HG02571 (cell line): ENCODE data around the gene GTF2A1.
"Not testable (repeated sequence)": the region's sequence is repeated elsewhere in the genome, so short reads cannot be mapped to it uniquely, and the experiment has no call there.

Experiments used
- ATAC-seq: cut with Tn5 transposase; IDR thresholded peaks from one replicate; pipeline ENCODE4 v1.9.1; 2021; ENCODE audit warnings: mild to moderate bottlenecking, moderate library complexity; ENCODE audit not compliant: unreplicated experiment

Gene GTF2A1

DNA sequence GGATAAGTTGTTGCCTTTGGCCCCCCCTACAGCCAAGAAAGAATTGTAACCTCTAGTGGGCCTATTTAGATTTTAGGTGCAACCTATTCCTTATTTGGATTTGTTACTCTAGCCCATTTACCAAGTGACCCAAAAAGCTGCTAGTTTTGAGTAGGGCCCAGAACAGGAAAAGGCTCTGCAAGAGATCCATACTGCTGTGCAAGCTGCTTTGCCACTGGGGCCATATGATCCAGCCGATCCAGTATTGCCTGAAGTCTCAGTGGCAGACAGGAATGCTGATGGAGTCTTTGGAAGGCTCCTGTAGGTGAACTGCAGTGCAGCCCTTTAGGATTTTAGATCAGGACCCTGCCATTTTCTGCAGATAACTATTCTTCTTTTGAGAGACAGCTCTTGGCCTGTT is 12.9 kb upstream of the GTF2A1 start:
- ATAC-seq, result no peak

DNA sequence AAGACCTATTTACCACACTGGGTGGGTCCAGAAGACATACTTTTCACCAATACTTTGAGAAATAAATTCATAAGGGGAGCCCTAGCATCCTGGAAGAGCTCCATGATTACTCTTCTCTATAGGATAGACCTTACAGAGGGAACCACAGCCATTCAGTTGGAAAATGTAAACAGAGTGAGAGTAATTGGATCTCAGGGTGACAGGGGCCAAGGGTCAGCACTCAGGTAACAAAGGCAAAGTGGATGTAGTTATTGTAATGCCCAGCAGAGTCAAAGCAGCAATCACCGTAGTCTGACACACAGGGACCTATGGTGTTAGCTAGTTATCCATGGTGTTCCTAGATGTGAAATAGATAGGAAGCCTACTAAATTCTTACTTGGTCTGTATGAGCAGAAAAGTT is 10.8 kb upstream of the GTF2A1 start:
- no peak for ATAC-seq

DNA sequence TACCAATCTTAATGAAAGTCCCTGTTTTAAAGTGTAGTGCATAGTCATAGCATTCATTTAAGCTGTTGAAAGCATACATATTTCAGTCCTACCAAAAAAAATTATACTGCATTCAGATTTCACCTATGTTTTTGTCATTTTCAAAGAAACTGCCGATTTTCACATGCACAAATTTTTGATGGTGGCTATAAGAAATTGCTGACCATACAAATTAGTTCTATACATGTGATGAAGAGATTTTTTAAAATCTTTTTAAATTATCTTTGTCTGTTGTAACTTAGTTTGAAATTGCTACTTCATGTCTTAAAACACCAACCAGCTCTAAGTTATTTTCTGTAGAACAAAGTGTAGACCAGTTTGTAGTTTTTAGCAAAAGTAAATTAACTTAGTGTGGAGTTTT is 3.5 kb upstream of the GTF2A1 start:
- no peak for ATAC-seq

DNA sequence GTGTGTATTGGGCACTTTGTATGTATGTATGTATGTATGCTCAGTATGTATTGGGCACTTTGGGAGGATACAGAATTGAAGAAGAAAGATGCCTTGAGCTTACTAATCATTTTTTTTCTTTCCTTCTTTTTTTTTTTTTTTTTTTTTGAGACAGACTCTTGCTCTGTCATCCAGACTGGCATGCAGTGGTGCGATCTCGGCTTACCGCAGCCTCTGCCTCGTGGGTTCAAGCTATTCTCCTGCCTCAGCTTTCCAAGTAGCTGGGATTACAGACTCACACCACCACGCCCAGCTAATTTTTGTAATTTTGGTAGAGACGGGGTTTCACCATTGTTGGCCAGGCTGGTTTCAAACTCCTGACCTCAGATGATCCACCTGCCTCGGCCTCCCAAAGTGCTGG is 3.0 kb upstream of the GTF2A1 start:
- ATAC-seq, result not testable (repeated sequence)

DNA sequence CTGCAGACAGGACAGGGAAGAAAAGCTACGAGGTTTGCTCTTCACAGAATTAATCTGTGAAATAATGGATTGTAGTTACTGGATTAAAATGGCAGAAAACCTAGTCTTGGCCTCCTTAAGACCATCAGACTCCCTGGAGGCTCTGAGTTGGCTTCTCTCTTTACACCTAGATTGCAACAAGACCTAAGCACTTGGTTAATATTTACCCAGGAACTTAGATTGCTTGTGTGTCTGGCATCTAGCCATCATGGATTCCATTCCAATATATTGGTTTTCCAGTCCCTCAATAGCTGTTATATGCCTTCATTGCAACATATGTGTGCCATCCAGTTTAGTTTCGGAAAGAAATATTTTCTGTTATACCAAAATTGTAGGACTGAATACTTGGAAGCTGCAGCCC is 1.9 kb upstream of the GTF2A1 start:
- no peak for ATAC-seq

DNA sequence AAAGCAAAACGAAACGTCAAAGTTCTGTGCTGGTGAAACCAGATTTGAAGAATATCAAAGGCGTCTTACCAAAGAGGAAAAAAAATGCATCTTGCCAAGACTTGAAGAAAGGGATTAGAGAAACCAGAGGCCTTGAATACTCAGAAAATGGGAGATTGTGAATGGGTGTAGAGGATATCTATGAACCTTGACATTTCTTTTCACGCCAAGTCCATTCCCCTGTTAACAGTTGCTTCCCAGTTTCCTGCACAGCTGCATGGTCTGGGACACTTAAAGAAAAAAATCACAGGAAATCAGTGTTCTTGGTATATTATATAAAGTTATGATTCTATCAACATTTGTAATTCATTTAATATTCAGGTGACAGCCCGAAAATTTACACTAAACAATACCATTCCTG is 1.4 kb upstream of the GTF2A1 start:
- no peak for ATAC-seq

DNA sequence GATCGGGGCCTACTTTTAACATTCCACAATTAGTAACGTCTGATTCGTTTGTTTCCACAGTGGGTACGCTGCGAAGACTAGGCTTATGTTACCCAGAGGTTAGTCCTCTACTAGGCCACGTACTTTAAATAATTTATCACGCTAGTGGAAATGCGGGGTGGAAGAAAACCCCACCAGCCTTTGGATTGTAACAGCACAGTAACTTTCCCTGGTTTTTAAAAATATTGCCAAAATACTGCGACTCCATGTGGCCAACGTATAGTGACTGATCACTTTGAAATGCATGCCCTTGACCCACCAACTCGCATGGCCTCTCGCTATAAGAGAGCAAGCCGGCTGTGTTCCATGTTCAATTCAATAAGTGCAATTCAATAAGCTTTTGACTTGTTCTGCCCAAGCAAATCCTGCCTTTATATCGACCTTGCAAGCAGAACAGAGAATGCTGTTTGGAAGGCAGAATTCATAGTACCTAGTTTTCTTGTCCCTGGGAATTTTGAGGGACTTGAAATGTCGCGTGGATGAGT is 882 bp upstream of the GTF2A1 start:
- no peak for ATAC-seq

DNA sequence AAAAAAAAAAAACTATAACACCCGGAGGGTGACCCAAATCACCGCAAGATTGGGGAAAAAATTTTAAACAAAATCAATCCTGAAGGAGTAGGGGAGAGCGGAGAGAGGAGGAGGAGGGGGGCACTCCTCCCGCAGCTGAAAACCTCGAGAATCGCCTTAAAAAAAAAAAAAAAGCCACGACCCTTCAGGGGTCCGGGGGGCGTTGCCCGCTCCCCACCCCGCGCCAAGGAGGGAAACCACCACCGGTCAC is 254 bp downstream of the GTF2A1 start:
- ATAC-seq, result no peak

DNA sequence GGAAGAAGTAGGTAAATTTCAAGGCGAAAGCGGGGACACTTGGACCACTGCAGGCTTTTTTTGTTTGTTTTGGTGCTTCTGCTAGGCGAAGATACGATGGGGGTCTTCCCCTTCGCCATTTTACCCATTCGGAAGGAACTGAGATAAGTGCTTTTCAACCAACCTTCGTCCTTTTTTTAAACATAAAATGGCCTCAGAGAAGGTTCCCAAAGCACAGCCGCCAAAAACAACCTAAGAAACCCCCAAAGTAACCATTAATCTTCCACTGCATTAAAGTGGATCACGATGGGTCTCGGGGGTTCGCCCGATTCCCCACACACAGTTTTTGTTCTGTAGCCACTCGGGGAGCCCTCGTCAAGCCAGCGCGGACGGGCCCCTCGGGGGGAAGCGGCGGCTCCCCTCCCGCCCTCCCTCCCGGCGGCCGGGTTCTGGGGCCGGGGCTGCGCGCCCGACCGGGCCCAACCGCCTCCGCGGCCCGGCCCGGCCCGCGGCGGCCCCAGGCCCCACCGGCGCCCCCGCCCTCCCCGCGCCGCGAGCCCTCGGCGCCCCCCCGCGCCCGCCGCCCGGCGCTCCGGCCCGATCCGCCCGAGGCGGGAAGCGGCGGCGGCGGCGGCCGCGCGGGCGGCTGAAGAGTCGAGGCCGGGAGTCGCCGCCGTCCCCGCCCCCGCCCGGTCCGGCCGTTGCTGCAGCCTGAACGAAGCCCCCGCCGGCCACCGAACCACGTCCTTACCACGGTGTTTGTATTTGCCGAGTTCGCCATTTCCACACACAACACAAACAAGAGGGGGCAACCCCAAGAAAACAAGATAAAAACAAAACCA is 790 bp downstream of the GTF2A1 start:
- ATAC-seq, result no peak

DNA sequence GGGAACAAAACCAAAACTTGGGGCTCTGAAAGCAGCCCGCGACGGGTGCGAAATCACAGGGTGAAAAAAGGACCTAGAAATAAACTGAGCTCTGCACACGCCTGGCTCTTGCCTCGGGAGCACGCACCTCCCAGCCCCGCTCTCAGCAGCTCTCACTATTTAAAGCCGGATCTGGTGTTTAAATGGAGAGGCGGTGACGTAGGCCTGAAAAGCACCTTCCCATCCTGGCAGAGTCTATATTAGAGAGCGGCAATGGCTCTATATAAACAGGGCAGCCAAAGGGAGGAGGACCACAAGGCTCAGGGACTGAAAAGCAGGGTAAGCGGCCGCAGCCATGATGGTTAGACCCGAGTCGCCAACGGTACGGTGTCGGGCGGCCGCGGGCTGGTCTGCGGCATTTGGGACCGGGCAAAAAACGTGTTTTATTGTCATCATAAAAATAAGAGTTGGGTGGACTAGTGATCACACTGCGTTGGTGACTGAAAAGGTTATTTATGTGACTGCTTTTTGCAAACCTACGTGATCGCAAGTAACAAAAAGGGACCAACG is 1.5 kb downstream of the GTF2A1 start:
- ATAC-seq, result peak; percentile 48

DNA sequence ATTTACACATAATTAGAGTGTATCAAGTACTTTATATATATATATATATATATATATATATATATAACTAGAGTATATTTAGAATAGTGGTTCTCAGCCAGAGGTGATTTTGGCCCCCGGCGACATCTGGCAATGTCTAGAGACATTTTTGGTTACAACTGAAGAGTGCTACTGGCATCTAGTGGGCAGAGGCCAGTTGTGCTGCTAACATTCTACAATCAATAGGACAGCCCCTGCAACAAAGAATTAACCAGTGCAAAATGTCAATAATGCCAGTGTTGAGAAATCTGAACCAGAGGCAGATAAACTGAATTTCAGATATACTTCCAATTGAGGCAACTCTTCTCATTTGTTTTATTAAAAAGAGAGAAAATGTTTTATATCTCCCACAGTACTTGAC is 8.9 kb downstream of the GTF2A1 start:
- ATAC-seq, result peak; percentile 84

DNA sequence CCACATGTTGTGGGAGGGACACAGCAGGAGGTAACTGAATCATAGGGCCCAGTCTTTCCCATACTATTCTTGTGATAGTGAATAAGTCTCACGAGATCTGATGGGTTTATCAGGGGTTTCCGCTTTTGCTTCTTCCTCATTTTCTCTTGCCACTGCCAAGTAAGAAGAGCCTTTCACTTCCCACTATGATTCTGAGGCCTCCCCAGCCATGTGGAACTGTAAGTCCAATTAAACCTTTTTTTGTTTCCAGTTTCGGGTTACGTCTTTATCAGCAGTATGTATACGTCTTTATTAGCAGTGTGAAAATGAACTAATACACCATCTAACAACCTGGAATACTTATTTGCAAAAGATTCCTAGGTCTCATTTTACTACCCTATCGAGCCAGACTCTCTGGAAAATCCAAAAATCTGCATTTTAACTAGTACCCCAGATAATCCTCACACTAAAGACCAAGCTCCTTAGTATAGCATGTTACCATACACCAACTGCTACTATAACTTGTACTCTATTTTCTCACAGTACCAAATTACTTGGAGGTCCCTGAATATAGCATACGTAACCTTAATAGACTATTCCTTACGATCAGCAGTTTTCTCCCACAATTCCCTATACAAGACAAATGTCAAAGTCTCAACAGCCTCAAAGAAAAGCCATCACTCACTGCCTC is 11.5 kb downstream of the GTF2A1 start:
- no peak for ATAC-seq

DNA sequence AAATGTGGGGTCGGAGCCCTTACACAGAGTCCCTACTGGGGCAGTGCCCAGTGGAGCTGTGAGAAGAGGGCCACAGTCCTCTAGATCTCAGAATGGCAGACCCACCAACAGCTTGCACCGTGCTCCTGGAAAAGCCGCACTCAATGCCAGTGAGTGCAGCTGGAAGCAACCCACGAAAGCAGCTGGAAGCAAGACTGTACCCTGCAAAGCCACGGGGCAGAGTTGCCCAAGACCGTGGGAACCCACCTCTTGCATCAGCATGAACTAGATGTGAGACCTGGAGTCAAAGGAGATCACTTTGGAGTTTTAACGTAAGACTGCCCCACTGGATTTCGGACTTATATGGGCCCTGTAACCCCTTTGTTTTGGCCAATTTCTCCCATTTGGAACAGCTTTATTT is 12.3 kb downstream of the GTF2A1 start:
- no peak for ATAC-seq

DNA sequence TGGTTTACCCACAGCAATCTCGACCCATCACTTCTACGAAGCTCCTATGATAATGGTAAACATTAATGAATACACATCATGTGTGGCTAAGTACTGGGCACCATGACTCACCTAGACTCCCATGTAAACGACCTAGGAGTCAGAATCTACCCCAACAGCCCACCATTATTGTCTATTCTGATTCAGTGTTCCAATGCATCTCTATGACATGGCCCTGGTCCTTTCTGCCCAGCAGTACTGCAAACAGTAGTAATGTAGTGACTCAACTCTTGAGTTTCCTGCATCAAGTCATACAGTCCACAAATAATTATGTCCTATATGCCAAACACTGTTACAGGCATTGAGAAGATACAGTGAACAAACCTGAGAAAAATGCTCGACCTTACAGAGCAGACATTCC is 14.6 kb downstream of the GTF2A1 start:
- no peak for ATAC-seq

DNA sequence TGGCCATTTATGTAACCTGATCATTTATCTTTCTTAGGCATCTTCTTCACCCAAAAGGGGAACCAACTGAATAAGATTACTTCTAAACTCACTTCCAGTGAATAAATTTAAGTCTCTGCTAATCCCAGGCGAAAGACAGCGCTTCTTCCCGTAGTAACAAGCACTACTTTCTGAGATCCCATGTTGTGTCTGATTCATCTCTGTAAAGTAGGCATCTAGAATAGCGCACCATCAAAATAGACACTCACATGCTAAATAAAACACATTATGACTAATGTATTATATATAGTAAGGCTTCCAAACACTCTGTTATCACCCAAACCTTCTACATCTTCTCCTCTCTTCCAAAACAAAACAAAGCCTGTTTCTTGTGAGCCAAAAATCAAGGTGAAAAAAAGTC is 15.1 kb downstream of the GTF2A1 start:
- no peak for ATAC-seq

DNA sequence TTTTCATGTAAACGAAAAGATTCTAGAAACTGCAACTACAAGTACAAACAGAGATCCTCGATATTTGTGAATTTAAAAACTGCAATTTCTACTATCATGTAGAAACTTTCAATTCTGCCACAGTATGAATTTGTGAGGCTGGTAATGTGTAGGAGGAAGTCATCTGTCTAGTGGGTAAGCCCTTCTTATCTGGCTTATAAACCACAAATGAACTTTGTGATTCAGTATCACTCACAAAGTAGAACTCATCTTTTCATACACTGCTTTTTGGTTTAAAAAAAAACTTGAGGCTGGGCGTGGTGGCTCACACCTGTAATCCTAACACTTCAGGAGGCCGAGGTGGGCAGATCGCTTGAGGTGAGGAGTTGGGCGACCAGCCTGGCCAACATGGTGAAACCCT is 20.7 kb downstream of the GTF2A1 start:
- ATAC-seq, result no peak

DNA sequence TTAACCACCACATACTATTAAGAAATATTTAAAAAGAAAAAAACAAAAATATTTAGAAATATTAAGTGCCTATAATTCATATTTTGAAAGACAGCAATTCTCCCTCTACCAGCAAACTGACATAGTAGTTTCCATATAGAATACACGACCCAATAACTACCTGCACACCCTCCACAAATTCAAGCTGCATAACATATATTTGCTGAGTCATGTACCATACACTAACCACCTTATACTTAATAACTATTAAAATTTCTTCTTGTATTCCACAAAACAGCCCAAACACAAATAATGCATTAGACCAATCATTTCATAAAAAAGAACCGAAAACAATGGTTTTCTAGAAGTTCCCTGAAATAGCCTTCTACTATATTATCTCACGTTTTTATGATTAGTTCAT is 21.7 kb downstream of the GTF2A1 start:
- no peak for ATAC-seq

DNA sequence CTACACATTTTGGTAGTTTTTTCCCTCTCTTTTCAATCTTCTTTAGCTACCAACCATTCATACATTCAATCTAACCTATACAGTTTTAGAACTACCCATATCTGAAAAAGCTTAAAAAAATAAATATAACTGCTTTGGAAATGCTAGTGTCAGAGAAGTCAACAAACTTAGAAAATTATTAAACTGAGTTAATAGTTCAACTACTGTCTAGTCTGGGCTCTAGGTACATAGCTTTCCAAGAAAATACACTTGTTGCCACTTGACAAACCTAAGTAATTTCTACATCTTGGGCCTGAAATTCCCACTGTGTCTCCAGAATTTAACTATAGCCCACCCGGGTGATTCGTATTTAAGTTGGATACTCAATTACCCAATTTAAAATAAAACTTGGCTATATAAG is 22.1 kb downstream of the GTF2A1 start:
- ATAC-seq, result no peak

DNA sequence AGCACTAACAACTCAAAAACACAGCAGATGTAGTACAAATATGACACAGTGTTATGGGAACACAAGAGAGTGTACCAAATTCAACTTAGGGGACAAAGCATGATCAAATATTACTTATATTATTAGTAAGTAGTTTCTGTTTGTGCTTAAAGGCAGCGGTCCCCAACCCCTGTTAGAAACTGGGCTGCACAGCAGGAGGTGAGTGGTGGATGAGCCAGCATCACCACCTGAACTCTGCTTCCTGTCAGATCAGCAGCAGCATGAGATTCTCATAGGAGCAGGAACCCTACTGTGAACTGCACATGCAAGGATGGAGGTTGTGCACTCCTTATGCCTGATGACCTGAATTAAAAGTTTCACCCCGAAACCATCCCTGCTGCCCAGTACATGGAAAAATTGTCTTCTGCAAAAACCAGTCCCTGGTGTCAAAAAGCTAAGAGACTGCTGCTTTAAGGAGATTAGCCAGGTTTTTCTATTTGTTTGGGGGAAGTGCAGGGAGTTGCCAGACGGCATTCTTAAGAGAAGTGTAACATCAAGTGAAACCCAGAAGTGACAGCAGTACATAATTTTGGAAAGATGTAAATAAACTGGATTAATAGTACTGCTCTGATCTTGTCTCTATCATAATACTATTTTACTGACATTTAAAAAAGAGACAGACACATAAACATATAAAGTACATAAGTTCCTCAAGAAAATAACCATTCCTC is 26.7 kb downstream of the GTF2A1 start:
- no peak for ATAC-seq

DNA sequence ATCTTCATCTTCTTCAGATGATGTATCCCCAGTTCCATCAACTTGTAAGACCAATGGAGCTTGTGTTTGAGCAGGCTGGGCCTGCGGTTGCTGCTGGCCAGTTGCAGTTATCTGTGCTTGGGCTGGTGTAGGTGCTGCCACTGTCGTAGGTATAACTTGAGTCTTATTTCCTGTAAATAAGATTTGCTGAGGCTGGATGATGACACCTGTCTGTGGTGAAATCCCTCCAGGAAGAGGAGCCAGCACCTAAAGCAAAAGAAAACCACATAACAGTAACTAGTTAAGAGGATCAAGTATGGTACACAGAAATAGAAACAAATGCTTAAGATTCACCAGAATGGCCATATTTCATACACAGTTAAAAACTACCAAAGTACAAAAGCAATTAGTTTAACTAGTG is 28.2 kb downstream of the GTF2A1 start:
- no peak for ATAC-seq

DNA sequence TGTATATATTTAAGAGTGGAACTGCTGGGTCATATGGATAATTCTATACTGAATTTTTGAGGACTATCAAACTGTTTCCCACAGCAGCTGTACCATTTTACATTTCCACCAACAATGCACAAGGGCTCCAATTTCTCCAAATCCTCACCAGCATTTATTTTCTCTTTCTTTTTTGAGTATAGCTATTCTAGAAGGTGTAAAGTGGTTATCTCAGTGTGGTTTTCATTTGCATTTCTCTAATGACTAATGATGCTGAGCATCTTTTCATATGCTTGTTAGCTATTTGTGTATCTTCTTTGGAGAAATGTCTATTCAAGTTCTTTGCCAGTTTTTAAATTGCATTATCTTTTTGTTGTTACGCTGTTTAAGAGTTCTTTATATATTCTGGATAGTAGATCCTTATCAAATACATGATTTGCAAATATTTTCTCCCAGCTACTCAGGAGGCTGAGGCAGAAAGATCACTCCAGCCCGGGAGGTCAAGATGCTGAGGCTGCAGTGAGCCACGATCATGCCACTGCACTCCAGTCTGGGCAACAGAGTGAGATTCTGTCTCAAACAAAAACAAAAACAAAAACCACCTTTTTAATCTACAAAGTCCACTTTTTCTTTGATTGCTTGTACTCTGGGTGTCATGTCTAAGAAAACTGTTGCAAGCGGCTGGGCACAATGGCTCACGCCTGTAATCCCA is 32.8 kb downstream of the GTF2A1 start:
- ATAC-seq, result peak; percentile 87
